IMR-90 (cell line): ENCODE measurements around the gene LCN2. TPM values are rescaled to one million over a fixed set of nuclear protein-coding genes. Genes with fewer than 3 reads are reported as not detected.

Experiments
- ATAC-seq: fragments of 200-7000 bp; cut with Tn5 transposase; 2 replicates; pipeline ENCODE4 v1.9.1; 2020; ENCODE audit warnings: low read depth, mild to moderate bottlenecking, moderate library complexity
- BruUV-seq: library from RNA; stranded (reverse); fragments of 400-500 nt; replicated peaks from 2 replicates; lab custom pipeline; 2021; lab: Mats Ljungman, UMichigan
- CTCF ChIA-PET: fragments of 300-600 bp; formaldehyde crosslinking; extraction: SDS; loops from one replicate; lab custom pipeline; 2021; ENCODE audit warnings: antibody characterized with exemption; lab: Yijun Ruan, JAX
- POLR2A ChIA-PET: fragments of 300-600 bp; sonication (Branson Sonifier 250); formaldehyde crosslinking; loops from one replicate; lab custom pipeline; 2022; ENCODE audit warnings: antibody characterized with exemption; ENCODE audit not compliant: unreplicated experiment; lab: Charles Lee
- DNase-seq: peaks from one replicate; pipeline ENCODE4 v3.0.0; 2013
- H2AFZ ChIP-seq: replicated peaks from 2 replicates; pipeline ENCODE3; 2013; ENCODE audit warnings: low read length, mild to moderate bottlenecking; ENCODE audit not compliant: poor library complexity
- H2AK5ac ChIP-seq: 2 replicates; pipeline ENCODE4 v1.6.1; 2013; ENCODE audit warnings: low read depth, low read length, inconsistent platforms
- H2AK9ac ChIP-seq: replicated peaks from 2 replicates; pipeline ENCODE3; 2013; ENCODE audit warnings: mild to moderate bottlenecking, low read depth, low read length, moderate library complexity; ENCODE audit not compliant: poor library complexity
- H2BK120ac ChIP-seq: 2 replicates; pipeline ENCODE4 v1.6.1; 2013; ENCODE audit warnings: low read depth, low read length, inconsistent platforms
- H2BK15ac ChIP-seq: 3 replicates; pipeline ENCODE4 v1.6.1; 2013; ENCODE audit warnings: low read depth, low read length, inconsistent platforms
- H2BK20ac ChIP-seq: 2 replicates; pipeline ENCODE4 v1.6.1; 2013; ENCODE audit warnings: low read depth, mild to moderate bottlenecking, inconsistent platforms, low read length, moderate library complexity
- H2BK5ac ChIP-seq: 2 replicates; pipeline ENCODE4 v1.6.1; 2013; ENCODE audit warnings: mild to moderate bottlenecking, low read depth, low read length, inconsistent platforms; ENCODE audit not compliant: poor library complexity, severe bottlenecking
- H3K14ac ChIP-seq: replicated peaks from 2 replicates; pipeline ENCODE4 v1.6.1; 2013; ENCODE audit warnings: low read depth, low read length, inconsistent platforms
- H3K18ac ChIP-seq: 2 replicates; pipeline ENCODE4 v1.6.1; 2013; ENCODE audit warnings: low read depth, low read length, control low read depth
- H3K23ac ChIP-seq: 2 replicates; pipeline ENCODE4 v1.6.1; 2013; ENCODE audit warnings: low read depth, low read length, inconsistent platforms
- H3K27ac ChIP-seq: 2 replicates; pipeline ENCODE4 v1.5.1; 2013; ENCODE audit warnings: mild to moderate bottlenecking, control low read depth, low read length; ENCODE audit not compliant: insufficient read depth
- H3K27me3 ChIP-seq: 2 replicates; pipeline ENCODE4 v1.6.1; 2013; ENCODE audit warnings: low read length; ENCODE audit not compliant: control insufficient read depth, insufficient read depth
- H3K36me3 ChIP-seq: 2 replicates; pipeline ENCODE4 v1.6.1; 2013; ENCODE audit warnings: low read length, mixed read lengths; ENCODE audit not compliant: control insufficient read depth, insufficient read depth
- H3K4ac ChIP-seq: 2 replicates; pipeline ENCODE4 v1.6.1; 2013; ENCODE audit warnings: low read depth, low read length, inconsistent platforms
- H3K4me1 ChIP-seq: 2 replicates; pipeline ENCODE4 v1.6.1; 2013; ENCODE audit warnings: low read length, mixed read lengths; ENCODE audit not compliant: control insufficient read depth, insufficient read depth
- H3K4me2 ChIP-seq: 2 replicates; pipeline ENCODE4 v1.6.1; 2013; ENCODE audit warnings: low read depth, mild to moderate bottlenecking, control low read depth, low read length, moderate library complexity
- H3K4me3 ChIP-seq: 2 replicates; pipeline ENCODE4 v1.5.1; 2013; ENCODE audit warnings: low read depth, mild to moderate bottlenecking, control low read depth, low read length, moderate library complexity; ENCODE audit not compliant: insufficient read depth
- H3K56ac ChIP-seq: 2 replicates; pipeline ENCODE4 v1.6.1; 2013; ENCODE audit warnings: low read length, inconsistent platforms; ENCODE audit not compliant: insufficient read depth; ENCODE audit errors: extremely low read depth
- H3K79me1 ChIP-seq, 2 experiments: 2 replicates each; pipeline ENCODE4 v1.6.1; 2013; ENCODE audit warnings: low read length in 2 of 2, inconsistent platforms in 1 of 2, low read depth in 1 of 2
- H3K9ac ChIP-seq: 2 replicates; pipeline ENCODE4 v1.6.1; 2013; ENCODE audit warnings: low read depth, low read length, control low read depth
- H3K9me1 ChIP-seq: 2 replicates; pipeline ENCODE4 v1.6.1; 2013; ENCODE audit warnings: low read length, inconsistent platforms; ENCODE audit not compliant: insufficient read depth
- H3K9me3 ChIP-seq: 2 replicates; pipeline ENCODE4 v1.6.1; 2013; ENCODE audit warnings: low read length; ENCODE audit not compliant: control insufficient read depth, insufficient read depth
- H4K20me1 ChIP-seq: 2 replicates; pipeline ENCODE4 v1.6.1; 2013; ENCODE audit warnings: low read length, inconsistent platforms; ENCODE audit not compliant: insufficient read depth
- H4K5ac ChIP-seq: 2 replicates; pipeline ENCODE4 v1.6.1; 2013; ENCODE audit warnings: mild to moderate bottlenecking, low read depth, low read length, control low read depth
- H4K8ac ChIP-seq, 2 experiments: 2 replicates each; pipeline ENCODE4 v1.6.1; 2013; ENCODE audit warnings: low read depth in 2 of 2, low read length in 2 of 2, control low read depth in 1 of 2, inconsistent platforms in 1 of 2
- H4K91ac ChIP-seq: 2 replicates; pipeline ENCODE4 v1.6.1; 2013; ENCODE audit warnings: low read depth, low read length, inconsistent platforms; ENCODE audit not compliant: insufficient read depth
- BHLHE40 ChIP-seq: fragments of 150-350 bp; IDR thresholded peaks from 2 replicates; pipeline ENCODE4 v1.6.1; 2016; ENCODE audit warnings: mild to moderate bottlenecking, low read depth, low read length
- CEBPB ChIP-seq: IDR thresholded peaks from 2 replicates; pipeline ENCODE4 v1.6.1; 2012; ENCODE audit warnings: low read depth, low read length, improper control_type of control experiment
- CHD1 ChIP-seq: IDR thresholded peaks from 2 replicates; pipeline ENCODE4 v1.6.1; 2012; ENCODE audit warnings: low read depth, low read length, improper control_type of control experiment
- FOS ChIP-seq: fragments of 150-350 bp; IDR thresholded peaks from 2 replicates; pipeline ENCODE4 v1.6.1; 2016; ENCODE audit warnings: low read depth, low read length
- MAFK ChIP-seq: IDR thresholded peaks from 2 replicates; pipeline ENCODE4 v1.6.1; 2012; ENCODE audit warnings: low read depth, low read length, improper control_type of control experiment
- MAZ ChIP-seq: IDR thresholded peaks from 2 replicates; pipeline ENCODE4 v1.6.1; 2012; ENCODE audit warnings: low read depth, mild to moderate bottlenecking, low read length, improper control_type of control experiment, moderate library complexity, borderline replicate concordance
- MXI1 ChIP-seq: IDR thresholded peaks from 2 replicates; pipeline ENCODE4 v1.6.1; 2012; ENCODE audit warnings: low read depth, mild to moderate bottlenecking, low read length, moderate library complexity, borderline replicate concordance
- NFE2L2 ChIP-seq: fragments of 150-350 bp; IDR thresholded peaks from 2 replicates; pipeline ENCODE4 v1.6.1; 2016; ENCODE audit warnings: low read depth, mild to moderate bottlenecking, low read length
- POLR2A ChIP-seq: IDR thresholded peaks from 2 replicates; pipeline ENCODE4 v1.6.1; 2012; ENCODE audit warnings: mild to moderate bottlenecking, low read depth, low read length
- RAD21 ChIP-seq: IDR thresholded peaks from 2 replicates; pipeline ENCODE4 v1.6.1; 2012; ENCODE audit warnings: low read length, improper control_type of control experiment
- RCOR1 ChIP-seq: IDR thresholded peaks from 2 replicates; pipeline ENCODE4 v1.6.1; 2012; ENCODE audit warnings: mild to moderate bottlenecking, low read length, improper control_type of control experiment; ENCODE audit not compliant: insufficient replicate concordance
- RFX5 ChIP-seq: IDR thresholded peaks from 2 replicates; pipeline ENCODE4 v1.8.0; 2012; ENCODE audit warnings: low read depth, mild to moderate bottlenecking, low read length, moderate library complexity
- SMC3 ChIP-seq: fragments of 150-350 bp; IDR thresholded peaks from 2 replicates; pipeline ENCODE4 v1.6.1; 2016; ENCODE audit warnings: low read depth, mild to moderate bottlenecking, antibody characterized with exemption, low read length, moderate library complexity
- whole genome bisulfite sequencing, 2 experiments: methylation state at CpG; one replicate each; pipeline versions ENCODE4 v1.1.5 to v1.1.7; 2013; ENCODE audit warnings: missing lambda C conversion rate in 2 of 2; ENCODE audit not compliant: insufficient read length in 1 of 2; ENCODE audit errors: extremely low coverage in 2 of 2; 5-methylcytosine and 5-hydroxymethylcytosine counted together
- dilution Hi-C: fragments of 300-500 bp; cut with HindIII; formaldehyde crosslinking; loops from one replicate; pipeline ENCODE4 v1.14.3; 2018; ENCODE audit warnings: low sequenced_read_pairs; ENCODE audit not compliant: unreplicated experiment
- in situ Hi-C: fragments of 300-500 bp; cut with MboI; formaldehyde crosslinking; loops from 3 replicates; pipeline ENCODE4 v1.14.3; 2019; ENCODE audit warnings: low sequenced_read_pairs, inconsistent platforms, mixed read lengths
- intact Hi-C: fragments of 100-400 bp; cut with micrococcal nuclease; formaldehyde crosslinking; loops from 2 replicates; pipeline ENCODE4 v1.10.0; 2022
- polyA plus RNA-seq, 3 experiments: library from polyadenylated mRNA; depleted of rRNA; stranded (reverse); fragments of >200 nt; gene quantifications; 2 replicates each; pipeline ENCODE4 v1.2.3, GENCODE V29; 2012; ENCODE audit warnings: low replicate concordance in 1 of 3
- total RNA-seq: library from RNA; depleted of rRNA; stranded (reverse); fragments of >200 nt; gene quantifications from 2 replicates; pipeline ENCODE4 v1.2.3, GENCODE V29; 2012
- TF ChIP-seq, protein P1 (sequence below): fragments of 150-350 bp; IDR thresholded peaks from 2 replicates; pipeline ENCODE4 v1.6.1; 2016; ENCODE audit warnings: low read depth, mild to moderate bottlenecking, low read length, moderate library complexity, borderline replicate concordance
- TF ChIP-seq, protein P2 (sequence below): fragments of 150-350 bp; IDR thresholded peaks from 2 replicates; pipeline ENCODE4 v1.6.1; 2017; ENCODE audit warnings: mild to moderate bottlenecking, antibody characterized with exemption, low read length, low read depth
- TF ChIP-seq, protein P3 (sequence below): conservative IDR thresholded peaks from 2 replicates; pipeline ENCODE4 v1.5.1; 2012; ENCODE audit warnings: mild to moderate bottlenecking, low read depth, low read length, improper control_type of control experiment

The LCN2 gene
- total and polyA plus RNA-seq, 2 of the 4 experiments (the other 2 are of a cell fraction) = not detected

DNA sequence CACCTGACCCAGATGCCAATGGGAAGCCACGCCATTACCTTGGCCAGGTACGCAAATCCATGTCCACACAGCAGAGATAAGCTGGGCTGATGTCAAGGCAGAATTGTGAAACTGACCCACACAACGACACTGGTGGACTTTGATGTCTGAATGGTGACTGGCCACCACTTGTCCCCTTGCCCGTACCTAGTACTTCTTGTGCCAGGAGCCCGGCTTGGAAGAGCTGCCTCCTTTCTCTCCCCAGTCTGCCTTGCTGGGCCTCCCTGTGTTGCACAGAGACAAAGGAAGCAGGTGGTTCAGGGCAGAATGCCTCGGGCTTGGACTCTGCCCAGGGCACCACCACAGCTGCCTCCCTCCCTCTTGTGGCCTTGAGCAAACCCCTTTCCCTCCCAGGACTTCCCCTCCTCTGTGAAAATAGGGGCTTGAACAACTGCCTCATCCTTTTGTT, 45.1 kb upstream of the LCN2 start:
- Histone ChIP-seq H3K36me3 (peaks cover 71% of the 10 kb centered on the region), H3K14ac (no peak overlapping the region), H4K20me1 (peaks cover 44% of the 10 kb centered on the region), H2BK120ac (no peak overlapping the region), H3K27me3 (no peaks in the 10 kb centered on the region), H3K56ac (no peak overlapping the region), H4K8ac (no peak overlapping the region; a peak in 1 of 4 replicates), H3K9me1 (peaks cover 19% of the 10 kb centered on the region; the same call in 1 of the 2 replicates), H2BK5ac (no peak overlapping the region), H3K9ac (no peak overlapping the region), H2BK20ac (no peak overlapping the region), H3K23ac (no peak overlapping the region), H2BK15ac (no peak overlapping the region), H3K4me2 (no peak overlapping the region), H3K9me3 (no peaks in the 10 kb centered on the region), H3K79me1 (peaks cover 20 to 71% of the 10 kb centered on the region in 2 experiments), H3K27ac (no peak overlapping the region), H3K18ac (no peak overlapping the region), H3K4me1 (peaks cover 17% of the 10 kb centered on the region), H2AFZ (no peak overlapping the region), H2AK5ac (no peak overlapping the region), H4K5ac (no peak overlapping the region), H3K4ac (no peak overlapping the region), H3K4me3 (no peak overlapping the region), H4K91ac (no peak overlapping the region), H2AK9ac (no peak overlapping the region)
- intact Hi-C loops (no loop called here), dilution Hi-C loops (no loop called here), in situ Hi-C loops (no loop called here)
- DNase-seq = no peak
- WGBS, 2 experiments = 93% methylated on average over 4 of the region's 6 CpGs; no CpG with 5 or more reads in 1 of the 2 experiments
- TF ChIP-seq CEBPB (no peak), CHD1 (no peak), NFE2L2 (no peak), BHLHE40 (no peak), RAD21 (no peak), FOS (no peak), SMC3 (no peak), RFX5 (no peak), MXI1 (no peak), MAZ (no peak), MAFK (no peak), RCOR1 (no peak), POLR2A (no peak)
- TF ChIP-seq, protein P1, sequence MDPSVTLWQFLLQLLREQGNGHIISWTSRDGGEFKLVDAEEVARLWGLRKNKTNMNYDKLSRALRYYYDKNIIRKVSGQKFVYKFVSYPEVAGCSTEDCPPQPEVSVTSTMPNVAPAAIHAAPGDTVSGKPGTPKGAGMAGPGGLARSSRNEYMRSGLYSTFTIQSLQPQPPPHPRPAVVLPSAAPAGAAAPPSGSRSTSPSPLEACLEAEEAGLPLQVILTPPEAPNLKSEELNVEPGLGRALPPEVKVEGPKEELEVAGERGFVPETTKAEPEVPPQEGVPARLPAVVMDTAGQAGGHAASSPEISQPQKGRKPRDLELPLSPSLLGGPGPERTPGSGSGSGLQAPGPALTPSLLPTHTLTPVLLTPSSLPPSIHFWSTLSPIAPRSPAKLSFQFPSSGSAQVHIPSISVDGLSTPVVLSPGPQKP = no peak
- TF ChIP-seq, protein P2, sequence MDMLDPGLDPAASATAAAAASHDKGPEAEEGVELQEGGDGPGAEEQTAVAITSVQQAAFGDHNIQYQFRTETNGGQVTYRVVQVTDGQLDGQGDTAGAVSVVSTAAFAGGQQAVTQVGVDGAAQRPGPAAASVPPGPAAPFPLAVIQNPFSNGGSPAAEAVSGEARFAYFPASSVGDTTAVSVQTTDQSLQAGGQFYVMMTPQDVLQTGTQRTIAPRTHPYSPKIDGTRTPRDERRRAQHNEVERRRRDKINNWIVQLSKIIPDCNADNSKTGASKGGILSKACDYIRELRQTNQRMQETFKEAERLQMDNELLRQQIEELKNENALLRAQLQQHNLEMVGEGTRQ = no peak
- TF ChIP-seq, protein P3, sequence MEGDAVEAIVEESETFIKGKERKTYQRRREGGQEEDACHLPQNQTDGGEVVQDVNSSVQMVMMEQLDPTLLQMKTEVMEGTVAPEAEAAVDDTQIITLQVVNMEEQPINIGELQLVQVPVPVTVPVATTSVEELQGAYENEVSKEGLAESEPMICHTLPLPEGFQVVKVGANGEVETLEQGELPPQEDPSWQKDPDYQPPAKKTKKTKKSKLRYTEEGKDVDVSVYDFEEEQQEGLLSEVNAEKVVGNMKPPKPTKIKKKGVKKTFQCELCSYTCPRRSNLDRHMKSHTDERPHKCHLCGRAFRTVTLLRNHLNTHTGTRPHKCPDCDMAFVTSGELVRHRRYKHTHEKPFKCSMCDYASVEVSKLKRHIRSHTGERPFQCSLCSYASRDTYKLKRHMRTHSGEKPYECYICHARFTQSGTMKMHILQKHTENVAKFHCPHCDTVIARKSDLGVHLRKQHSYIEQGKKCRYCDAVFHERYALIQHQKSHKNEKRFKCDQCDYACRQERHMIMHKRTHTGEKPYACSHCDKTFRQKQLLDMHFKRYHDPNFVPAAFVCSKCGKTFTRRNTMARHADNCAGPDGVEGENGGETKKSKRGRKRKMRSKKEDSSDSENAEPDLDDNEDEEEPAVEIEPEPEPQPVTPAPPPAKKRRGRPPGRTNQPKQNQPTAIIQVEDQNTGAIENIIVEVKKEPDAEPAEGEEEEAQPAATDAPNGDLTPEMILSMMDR = no peak
- no TSS peak for BruUV-seq
- no peak for ATAC-seq
- CTCF ChIA-PET = no interaction called here
- POLR2A ChIA-PET = no interaction called here
